ENCODE data around the gene ZBTB18.

ZBTB18 gene

GRCh38 chr1:244052016-244052727 lies 1.1 kb downstream of the ZBTB18 start:
- TF ChIP-seq CTCF (conservative IDR thresholded peaks at IDR 0.05; ENCODE audit: low read depth), result no peak
- POLR2A ChIA-PET (ENCODE audit: low non-redundant PET), result no interaction called here
- no peak overlapping the region for H3K27ac ChIP-seq
- no peak for DNase-seq (ENCODE audit: low spot score)
- CTCF ChIA-PET, result no interaction called here

- H3K27ac ChIP-seq, result no peak overlapping the region
Observed at GRCh38 chr1:244052728-244053312, 1.7 kb downstream of the ZBTB18 start.

GRCh38 chr1:244053831-244054230 lies 2.7 kb downstream of the ZBTB18 start:
- CTCF ChIA-PET, result no interaction called here
- no peak overlapping the region for H3K27ac ChIP-seq
- DNase-seq (ENCODE audit: low spot score), result no peak
- POLR2A ChIA-PET (ENCODE audit: low non-redundant PET), result no interaction called here
- no peak for TF ChIP-seq CTCF (conservative IDR thresholded peaks at IDR 0.05; ENCODE audit: low read depth)

More at GRCh38 chr1:244052728-244053312, 1.7 kb downstream of the ZBTB18 start:
- DNase-seq (ENCODE audit: low spot score), result no peak
- TF ChIP-seq CTCF (conservative IDR thresholded peaks at IDR 0.05; ENCODE audit: low read depth), result no peak
- CTCF ChIA-PET, result no interaction called here
- POLR2A ChIA-PET (ENCODE audit: low non-redundant PET), result no interaction called here

- H3K27ac ChIP-seq, result no peak overlapping the region
- ChIA-PET CTCF (interaction anchor here (0.5 kb wide), 1 partner anchor 242 kb away, joined by 6 read pairs; no protein-coding TSS in a partner anchor), POLR2A (ENCODE audit: low non-redundant PET) (no interaction called here)
- no peak for DNase-seq (ENCODE audit: low spot score)
- TF ChIP-seq CTCF (conservative IDR thresholded peaks at IDR 0.05; ENCODE audit: low read depth), result no peak
Observed at GRCh38 chr1:244054247-244054923, 3.3 kb downstream of the ZBTB18 start.

GRCh38 chr1:244054924-244055263 lies 3.8 kb downstream of the ZBTB18 start:
- no peak overlapping the region for H3K27ac ChIP-seq
- TF ChIP-seq CTCF (conservative IDR thresholded peaks at IDR 0.05; ENCODE audit: low read depth), result no peak
- POLR2A ChIA-PET (ENCODE audit: low non-redundant PET), result no interaction called here
- DNase-seq (ENCODE audit: low spot score), result no peak
- CTCF ChIA-PET, result interaction anchor here (0.5 kb wide), 1 partner anchor 242 kb away, joined by 6 read pairs; no protein-coding TSS in a partner anchor

- H3K27ac ChIP-seq, result no peak overlapping the region
- TF ChIP-seq CTCF (conservative IDR thresholded peaks at IDR 0.05; ENCODE audit: low read depth), result no peak
- ChIA-PET POLR2A (ENCODE audit: low non-redundant PET) (no interaction called here), CTCF (no interaction called here)
- DNase-seq (ENCODE audit: low spot score), result no peak
Observed at GRCh38 chr1:244056577-244056976, 5.5 kb downstream of the ZBTB18 start.

Data from RWPE1 (cell line).